Stimulated activated CD4-positive, alpha-beta T cell treated with anti-CD3 and anti-CD28 coated beads, Interleukin-1b, Interleukin-23, amount 100 ng/mL, for 4 hours (primary cell): ENCODE results near the gene CCDC88C.

Experiments used
- DNase-seq, 2 donors: peaks; one replicate each; pipeline ENCODE4 v3.0.0-alpha.2; 2020; ENCODE audit warnings: low read depth in 2 of 2

CCDC88C gene

GRCh38 chr14:91289464-91289863, 128.2 kb downstream of the CCDC88C start:
- DNase-seq, result no peak

GRCh38 chr14:91288876-91289275, 128.7 kb downstream of the CCDC88C start:
- DNase-seq, result no peak

- peak; percentile 78 to 83 for DNase-seq
Observed at GRCh38 chr14:91286530-91286937, 131.1 kb downstream of the CCDC88C start.

- DNase-seq, result no peak
Observed at GRCh38 chr14:91284791-91285548, 132.7 kb downstream of the CCDC88C start.

GRCh38 chr14:91284146-91284790, 133.4 kb downstream of the CCDC88C start:
- DNase-seq, result no peak

- no peak for DNase-seq
Observed at GRCh38 chr14:91283666-91284065, 134.0 kb downstream of the CCDC88C start.

GRCh38 chr14:91282954-91283645, 134.5 kb downstream of the CCDC88C start:
- no peak for DNase-seq

GRCh38 chr14:91281346-91281745, 136.3 kb downstream of the CCDC88C start:
- no peak for DNase-seq

- no peak for DNase-seq
Observed at GRCh38 chr14:91280129-91280528, 137.5 kb downstream of the CCDC88C start.

- no peak for DNase-seq
Observed at GRCh38 chr14:91279354-91279753, 138.3 kb downstream of the CCDC88C start.

- DNase-seq, result no peak
Observed at GRCh38 chr14:91278383-91278715, 139.3 kb downstream of the CCDC88C start.

GRCh38 chr14:91277546-91278382, 139.9 kb downstream of the CCDC88C start:
- no peak for DNase-seq

- no peak for DNase-seq
Observed at GRCh38 chr14:91274796-91275195, 142.8 kb downstream of the CCDC88C start.

GRCh38 chr14:91273885-91274273, 143.7 kb downstream of the CCDC88C start:
- DNase-seq, result no peak

GRCh38 chr14:91273273-91273884, 144.2 kb downstream of the CCDC88C start:
- no peak for DNase-seq

- DNase-seq, result no peak
Observed at GRCh38 chr14:91272341-91273272, 145.0 kb downstream of the CCDC88C start.

GRCh38 chr14:91271639-91272038, 146.0 kb downstream of the CCDC88C start:
- no peak for DNase-seq

GRCh38 chr14:91270619-91271018, 147.0 kb downstream of the CCDC88C start:
- no peak for DNase-seq

- no peak for DNase-seq
Observed at GRCh38 chr14:91270188-91270587, 147.4 kb downstream of the CCDC88C start.
